GM18520 (cell line): Measurements from ENCODE around the gene FCN3.
"Not testable (repeated sequence)": the region's sequence is repeated elsewhere in the genome, so short reads cannot be mapped to it uniquely, and the experiment has no call there.

Source experiments
- ATAC-seq: cut with Tn5 transposase; IDR thresholded peaks from one replicate; pipeline ENCODE4 v1.9.1; 2021; ENCODE audit not compliant: unreplicated experiment

Gene FCN3

GRCh38 chr1:27374362-27375086, at the start of gene FCN3:
TSS of gene FCN3 (minus strand) at chr1:27374824. CDS start at chr1:27374818, 6 bp downstream.
- no peak for ATAC-seq

GRCh38 chr1:27423709-27424108, 49.1 kb upstream of the FCN3 start:
- no peak for ATAC-seq

- ATAC-seq, result peak; percentile 59
Observed at GRCh38 chr1:27418326-27419185, 43.9 kb upstream of the FCN3 start.

- no peak for ATAC-seq
Observed at GRCh38 chr1:27417713-27418112, 43.1 kb upstream of the FCN3 start.

- peak; percentile 37 for ATAC-seq
Observed at GRCh38 chr1:27416387-27417111, 41.9 kb upstream of the FCN3 start.

- ATAC-seq, result no peak
Observed at GRCh38 chr1:27414091-27414490, 39.5 kb upstream of the FCN3 start.

- no peak for ATAC-seq
Observed at GRCh38 chr1:27413004-27413403, 38.4 kb upstream of the FCN3 start.

GRCh38 chr1:27412502-27412901, 37.9 kb upstream of the FCN3 start:
- ATAC-seq, result no peak

GRCh38 chr1:27410709-27411108, 36.1 kb upstream of the FCN3 start:
- no peak for ATAC-seq

GRCh38 chr1:27409669-27410068, 35.0 kb upstream of the FCN3 start:
- no peak for ATAC-seq

- no peak for ATAC-seq
Observed at GRCh38 chr1:27408151-27408550, 33.5 kb upstream of the FCN3 start.

- ATAC-seq, result not testable (repeated sequence)
Observed at GRCh38 chr1:27406791-27407190, 32.2 kb upstream of the FCN3 start.

- ATAC-seq, result no peak
Observed at GRCh38 chr1:27406362-27406680, 31.7 kb upstream of the FCN3 start.

GRCh38 chr1:27405598-27406361, 31.2 kb upstream of the FCN3 start:
- not testable (repeated sequence) for ATAC-seq

- no peak for ATAC-seq
Observed at GRCh38 chr1:27405074-27405473, 30.4 kb upstream of the FCN3 start.

- ATAC-seq, result no peak
Observed at GRCh38 chr1:27403931-27404330, 29.3 kb upstream of the FCN3 start.

GRCh38 chr1:27403065-27403726, 28.6 kb upstream of the FCN3 start:
- ATAC-seq, result no peak

- no peak for ATAC-seq
Observed at GRCh38 chr1:27402349-27402754, 27.7 kb upstream of the FCN3 start.

GRCh38 chr1:27400963-27401341, 26.3 kb upstream of the FCN3 start:
- no peak for ATAC-seq
